ENCODE data around the gene SPRYD7.
A peak's percentile ranks its signal among the peaks of the same experiment; 100 is the strongest.
"Not testable (repeated sequence)": the region's sequence is repeated elsewhere in the genome, so short reads cannot be mapped to it uniquely, and the experiment has no call there.

Gene SPRYD7

GRCh38 chr13:49932066-49932465 lies 4.1 kb downstream of the SPRYD7 start:
- DNase-seq, result no peak

GRCh38 chr13:49927755-49928154 lies 8.4 kb downstream of the SPRYD7 start:
- no peak for DNase-seq

DNA sequence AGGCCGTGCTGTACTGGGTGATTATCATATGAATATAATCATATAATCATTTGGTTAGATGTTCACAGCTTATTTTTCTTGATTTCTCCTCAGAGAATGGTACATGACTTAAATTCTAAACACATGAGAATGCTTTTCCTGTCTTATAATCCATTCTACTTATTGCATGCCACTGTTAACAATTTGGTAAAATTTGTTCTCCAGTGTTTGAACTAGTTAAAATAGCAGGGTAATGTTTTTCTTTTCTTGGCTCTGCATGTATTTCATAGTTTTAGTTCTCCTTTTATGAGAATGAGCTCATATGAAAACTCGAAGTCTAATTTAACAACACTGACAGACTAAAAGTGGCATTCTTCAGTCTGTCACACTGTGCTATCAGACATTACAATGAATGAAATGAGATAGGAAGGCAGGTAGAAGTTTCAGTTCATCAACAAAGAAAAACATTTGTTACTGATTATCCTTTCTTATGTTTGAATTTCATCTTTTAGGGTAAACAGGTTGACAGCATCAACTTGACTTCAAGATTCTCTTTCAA lies 10.2 kb downstream of the SPRYD7 start:
- DNase-seq, result no peak

DNA sequence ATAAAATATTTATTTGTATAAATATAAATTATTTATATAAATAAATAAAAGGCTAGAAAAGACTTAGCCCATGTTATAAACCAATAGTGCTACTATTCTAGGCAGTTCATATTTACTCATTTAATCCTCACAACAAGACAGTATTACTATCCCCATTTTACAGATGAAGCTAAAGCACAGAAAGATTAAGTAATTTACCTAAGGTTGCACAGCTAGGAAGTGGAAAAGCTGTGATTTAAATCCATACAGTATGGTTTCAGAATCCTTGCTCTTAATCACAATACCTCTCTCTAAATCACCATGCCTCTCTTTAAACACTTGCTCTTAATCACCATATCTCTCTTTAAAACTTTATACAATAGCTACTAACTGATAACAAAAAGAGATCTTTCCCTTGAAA lies 13.8 kb downstream of the SPRYD7 start:
- no peak for DNase-seq

- DNase-seq, result not testable (repeated sequence)
These were observed 15.2 kb downstream of the SPRYD7 start for GRCh38 chr13:49920969-49921368.

DNA sequence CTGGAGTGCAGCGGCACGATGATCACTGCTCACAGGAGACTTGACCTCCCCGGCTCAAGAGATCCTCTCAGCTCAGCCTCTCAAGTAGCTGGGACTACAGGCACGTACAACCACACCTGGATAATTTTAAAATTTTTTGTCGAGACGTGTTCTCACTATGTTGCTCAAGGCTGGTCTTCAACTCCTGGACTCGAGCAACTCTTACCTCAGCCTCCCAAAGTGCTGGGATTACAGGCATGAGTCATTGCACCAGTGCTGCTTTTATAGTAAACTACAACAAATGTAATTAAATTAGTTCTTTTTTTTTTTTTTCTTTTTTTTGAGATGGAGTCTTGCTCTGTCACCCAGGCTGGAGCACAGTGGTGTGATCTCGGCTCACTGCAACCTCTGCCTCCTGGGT lies 18.0 kb downstream of the SPRYD7 start:
- DNase-seq, result not testable (repeated sequence)

- no peak for DNase-seq
These were observed 21.2 kb downstream of the SPRYD7 start for GRCh38 chr13:49914947-49915346.

DNA sequence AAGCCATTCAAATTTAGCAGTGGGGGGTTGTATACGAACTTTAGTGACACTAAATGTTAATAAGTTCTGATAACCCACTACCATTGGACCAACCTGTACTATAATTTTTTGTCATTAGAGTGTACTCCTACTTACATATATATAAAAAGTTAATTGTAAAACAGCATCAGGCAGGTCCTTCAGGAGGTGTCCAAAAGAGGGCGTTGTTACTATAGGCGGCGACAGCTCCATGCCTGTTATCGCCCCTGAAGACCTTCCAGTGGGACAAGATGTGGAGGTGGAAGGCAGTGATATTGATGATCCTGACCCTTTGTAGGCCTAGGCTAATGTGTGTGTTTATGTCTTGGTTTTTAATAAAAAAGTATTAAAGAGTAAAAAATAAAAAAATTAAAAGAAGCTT lies 27.5 kb downstream of the SPRYD7 start:
- peak in 1 of 3 experiments; percentile 40 for DNase-seq

GRCh38 chr13:49904729-49905456 lies 31.2 kb downstream of the SPRYD7 start:
- no peak for DNase-seq

- no peak for DNase-seq
These were observed 37.3 kb downstream of the SPRYD7 start for GRCh38 chr13:49898792-49899191.

GRCh38 chr13:49897713-49898112 lies 38.4 kb downstream of the SPRYD7 start:
- DNase-seq, result no peak

DNA sequence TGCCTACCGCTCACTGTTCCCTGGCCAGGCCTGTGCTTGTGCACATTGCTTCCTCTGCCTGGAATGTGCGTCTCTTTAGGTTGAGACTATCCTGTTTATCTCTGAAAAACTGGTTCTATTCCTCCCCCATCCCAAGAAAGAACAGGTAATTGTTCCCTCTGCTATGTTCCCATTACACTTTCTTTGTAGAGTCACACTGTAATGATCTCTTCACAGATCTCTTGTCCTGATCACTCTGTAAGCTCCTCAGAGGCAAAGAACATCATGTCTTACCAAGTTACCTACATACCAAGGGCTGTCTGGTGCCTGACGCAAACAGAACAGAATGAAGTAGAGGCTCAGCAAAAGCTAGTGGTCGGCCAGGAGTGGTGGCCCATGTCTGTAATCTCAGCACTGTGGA lies 40.3 kb downstream of the SPRYD7 start:
- DNase-seq, result no peak

DNA sequence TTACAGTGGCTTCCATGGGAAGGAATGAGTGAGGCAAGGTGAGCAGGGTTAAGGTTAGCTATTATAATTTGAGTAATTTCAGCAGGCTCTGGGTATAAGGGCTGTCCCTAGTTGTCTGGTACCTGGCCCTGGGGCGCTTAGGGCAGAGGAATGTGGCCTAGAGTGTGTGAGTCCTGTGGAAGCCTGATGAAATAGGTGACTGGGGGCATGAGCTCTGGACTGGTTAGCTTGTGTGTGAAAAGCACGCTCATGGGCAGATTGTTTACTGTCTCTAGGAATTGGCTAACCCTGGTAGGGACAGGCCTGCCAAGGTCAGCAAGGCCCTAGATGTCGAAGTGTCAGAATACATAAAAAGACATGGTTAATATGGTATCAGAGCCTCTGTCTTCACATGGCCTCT lies 42.5 kb downstream of the SPRYD7 start:
- DNase-seq, result no peak

GRCh38 chr13:49890376-49890775 lies 45.8 kb downstream of the SPRYD7 start:
- DNase-seq, result no peak

- no peak for DNase-seq
These were observed 57.5 kb downstream of the SPRYD7 start for GRCh38 chr13:49878682-49879081.

DNA sequence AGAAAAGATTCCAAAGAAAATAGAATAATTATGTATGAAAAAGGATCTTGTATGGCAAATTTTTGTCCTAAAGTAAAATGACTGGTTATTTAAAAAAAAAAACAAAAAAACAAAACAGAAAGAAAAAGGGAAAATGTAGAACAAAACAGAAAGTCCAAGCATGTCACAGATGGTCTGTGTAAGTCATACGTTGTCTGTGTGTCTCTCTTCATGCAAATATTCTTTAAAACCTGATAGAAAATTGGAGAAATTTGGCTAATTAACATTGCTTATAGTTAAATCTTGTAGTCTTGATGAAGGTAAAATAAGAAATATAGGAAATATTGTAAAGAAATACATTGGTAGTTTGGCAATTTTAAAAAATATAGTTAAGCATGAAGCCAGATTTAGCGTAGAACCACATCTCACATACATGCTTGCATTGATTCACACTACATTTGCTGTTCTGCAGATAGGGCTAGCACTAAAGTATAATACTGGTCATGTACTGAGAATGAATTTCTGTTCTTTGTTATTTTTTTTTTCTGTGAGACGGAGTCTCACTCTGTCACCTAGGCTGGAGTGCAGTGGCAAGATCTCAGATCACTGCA lies 58.4 kb downstream of the SPRYD7 start:
- DNase-seq, result peak in 2 of 3 experiments; percentile 2 to 34

- no peak for DNase-seq
These were observed 61.7 kb downstream of the SPRYD7 start for GRCh38 chr13:49874430-49874829.

- DNase-seq, result peak in 1 of 3 experiments; percentile 32
These were observed 66.6 kb downstream of the SPRYD7 start for GRCh38 chr13:49869519-49869918.

GRCh38 chr13:49867834-49868233 lies 68.3 kb downstream of the SPRYD7 start:
- DNase-seq, result no peak

- no peak for DNase-seq
These were observed 70.9 kb downstream of the SPRYD7 start for GRCh38 chr13:49865218-49865617.

DNA sequence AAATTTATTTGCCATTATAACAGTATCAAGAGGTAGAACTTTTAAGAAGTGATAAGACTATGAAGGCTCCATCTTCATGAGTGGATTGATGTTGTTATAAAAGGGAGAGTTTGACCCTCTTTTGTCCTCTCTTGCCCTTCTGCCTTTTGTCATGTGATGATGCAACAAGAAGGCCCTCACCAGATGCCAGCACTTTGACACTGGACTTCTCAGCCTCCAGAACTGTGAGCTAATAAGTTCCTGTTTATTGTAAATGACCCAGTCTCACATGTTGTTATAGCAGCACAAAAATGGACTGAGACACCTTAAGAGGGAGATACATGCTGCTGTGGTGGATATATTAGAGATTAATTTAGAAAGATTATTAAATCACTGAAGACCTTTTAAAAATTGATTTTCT lies 71.6 kb downstream of the SPRYD7 start:
- no peak for DNase-seq

Measured in NCI-H1417 (cell line).